Ishikawa (cell line): ENCODE measurements around the gene RGS14.

Source experiments
- CEBPB ChIP-seq: IDR thresholded peaks from 2 replicates; pipeline ENCODE4 v1.6.1; 2012
- CREB1 ChIP-seq: IDR thresholded peaks from 2 replicates; pipeline ENCODE4 v1.6.1; 2012; ENCODE audit warnings: low read depth
- EGR1 ChIP-seq: IDR thresholded peaks from 2 replicates; pipeline ENCODE4 v1.6.1; 2012
- EP300 ChIP-seq: IDR thresholded peaks from 2 replicates; pipeline ENCODE4 v1.6.1; 2012; ENCODE audit warnings: borderline replicate concordance
- FOXM1 ChIP-seq: IDR thresholded peaks from 2 replicates; pipeline ENCODE4 v1.6.1; 2012; ENCODE audit warnings: low read depth, borderline replicate concordance
- NFIC ChIP-seq: IDR thresholded peaks from 2 replicates; pipeline ENCODE4 v1.6.1; 2012
- RAD21 ChIP-seq: IDR thresholded peaks from 2 replicates; pipeline ENCODE4 v1.6.1; 2012; ENCODE audit warnings: low read depth
- TAF1 ChIP-seq: IDR thresholded peaks from 2 replicates; pipeline ENCODE4 v1.6.1; 2012; ENCODE audit warnings: low read depth, mild to moderate bottlenecking
- TCF12 ChIP-seq: IDR thresholded peaks from 2 replicates; pipeline ENCODE4 v1.6.1; 2012; ENCODE audit warnings: low read depth
- TEAD4 ChIP-seq: IDR thresholded peaks from 2 replicates; pipeline ENCODE4 v1.6.1; 2012
- YY1 ChIP-seq: IDR thresholded peaks from 2 replicates; pipeline ENCODE4 v1.6.1; 2012; ENCODE audit warnings: low read depth
- ZBTB7A ChIP-seq: IDR thresholded peaks from 2 replicates; pipeline ENCODE4 v1.6.1; 2012; ENCODE audit warnings: low read depth
- TF ChIP-seq, protein P1 (sequence below): IDR thresholded peaks from 2 replicates; pipeline ENCODE4 v1.6.1; 2012
- TF ChIP-seq, protein P2 (sequence below): IDR thresholded peaks from 2 replicates; pipeline ENCODE4 v1.6.1; 2012; ENCODE audit warnings: low read depth, mild to moderate bottlenecking
- TF ChIP-seq, protein P3 (sequence below): IDR thresholded peaks from 2 replicates; pipeline ENCODE4 v1.6.1; 2012

The RGS14 gene

DNA sequence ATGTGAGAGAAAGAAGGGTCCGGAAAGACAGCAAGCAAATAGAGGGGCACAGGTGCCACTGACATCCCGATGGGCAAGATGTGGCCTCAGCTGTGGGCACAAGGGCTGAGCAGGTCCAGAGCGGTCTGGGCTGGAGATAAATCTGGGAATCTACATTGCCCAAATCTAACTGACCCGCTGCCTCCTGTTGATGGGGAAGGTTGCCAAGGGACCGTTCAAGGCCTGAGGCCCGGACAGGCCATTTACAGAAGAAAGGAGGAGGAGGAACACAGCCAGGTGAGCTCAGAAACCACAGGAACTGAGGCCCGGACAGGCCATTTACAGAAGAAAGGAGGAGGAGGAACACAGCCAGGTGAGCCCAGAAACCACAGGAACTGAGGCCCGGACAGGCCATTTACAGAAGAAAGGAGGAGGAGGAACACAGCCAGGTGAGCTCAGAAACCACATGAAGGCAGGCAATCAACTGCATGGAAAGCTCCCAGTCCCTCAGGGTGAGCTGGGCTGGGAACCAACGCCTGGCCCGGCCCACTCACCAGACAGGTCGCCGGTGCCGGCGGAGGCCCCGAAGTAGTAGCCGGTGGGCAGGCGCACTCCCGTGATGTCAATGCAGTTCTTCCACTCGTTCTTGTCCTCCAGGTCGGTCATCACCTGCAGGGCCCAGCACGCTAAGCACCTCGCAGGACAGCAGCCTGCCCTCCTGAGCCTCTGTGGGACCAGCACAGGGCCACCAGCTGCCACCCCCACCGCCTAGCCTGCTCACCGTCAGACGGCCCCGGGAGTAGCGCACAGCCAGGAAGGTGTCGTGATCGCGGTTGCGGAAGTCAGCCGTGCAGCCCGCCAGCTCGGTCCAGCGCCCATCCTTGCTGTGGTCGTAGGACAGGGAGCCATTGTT lies 20.9 kb upstream of the RGS14 start:
- no peak for TF ChIP-seq EP300
- no peak for TF ChIP-seq EGR1
- TF ChIP-seq NFIC: no peak
- no peak for TF ChIP-seq RAD21
- TF ChIP-seq, protein P1, sequence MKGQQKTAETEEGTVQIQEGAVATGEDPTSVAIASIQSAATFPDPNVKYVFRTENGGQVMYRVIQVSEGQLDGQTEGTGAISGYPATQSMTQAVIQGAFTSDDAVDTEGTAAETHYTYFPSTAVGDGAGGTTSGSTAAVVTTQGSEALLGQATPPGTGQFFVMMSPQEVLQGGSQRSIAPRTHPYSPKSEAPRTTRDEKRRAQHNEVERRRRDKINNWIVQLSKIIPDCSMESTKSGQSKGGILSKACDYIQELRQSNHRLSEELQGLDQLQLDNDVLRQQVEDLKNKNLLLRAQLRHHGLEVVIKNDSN: no peak
- TF ChIP-seq, protein P2, sequence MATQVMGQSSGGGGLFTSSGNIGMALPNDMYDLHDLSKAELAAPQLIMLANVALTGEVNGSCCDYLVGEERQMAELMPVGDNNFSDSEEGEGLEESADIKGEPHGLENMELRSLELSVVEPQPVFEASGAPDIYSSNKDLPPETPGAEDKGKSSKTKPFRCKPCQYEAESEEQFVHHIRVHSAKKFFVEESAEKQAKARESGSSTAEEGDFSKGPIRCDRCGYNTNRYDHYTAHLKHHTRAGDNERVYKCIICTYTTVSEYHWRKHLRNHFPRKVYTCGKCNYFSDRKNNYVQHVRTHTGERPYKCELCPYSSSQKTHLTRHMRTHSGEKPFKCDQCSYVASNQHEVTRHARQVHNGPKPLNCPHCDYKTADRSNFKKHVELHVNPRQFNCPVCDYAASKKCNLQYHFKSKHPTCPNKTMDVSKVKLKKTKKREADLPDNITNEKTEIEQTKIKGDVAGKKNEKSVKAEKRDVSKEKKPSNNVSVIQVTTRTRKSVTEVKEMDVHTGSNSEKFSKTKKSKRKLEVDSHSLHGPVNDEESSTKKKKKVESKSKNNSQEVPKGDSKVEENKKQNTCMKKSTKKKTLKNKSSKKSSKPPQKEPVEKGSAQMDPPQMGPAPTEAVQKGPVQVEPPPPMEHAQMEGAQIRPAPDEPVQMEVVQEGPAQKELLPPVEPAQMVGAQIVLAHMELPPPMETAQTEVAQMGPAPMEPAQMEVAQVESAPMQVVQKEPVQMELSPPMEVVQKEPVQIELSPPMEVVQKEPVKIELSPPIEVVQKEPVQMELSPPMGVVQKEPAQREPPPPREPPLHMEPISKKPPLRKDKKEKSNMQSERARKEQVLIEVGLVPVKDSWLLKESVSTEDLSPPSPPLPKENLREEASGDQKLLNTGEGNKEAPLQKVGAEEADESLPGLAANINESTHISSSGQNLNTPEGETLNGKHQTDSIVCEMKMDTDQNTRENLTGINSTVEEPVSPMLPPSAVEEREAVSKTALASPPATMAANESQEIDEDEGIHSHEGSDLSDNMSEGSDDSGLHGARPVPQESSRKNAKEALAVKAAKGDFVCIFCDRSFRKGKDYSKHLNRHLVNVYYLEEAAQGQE: no peak
- TF ChIP-seq, protein P3, sequence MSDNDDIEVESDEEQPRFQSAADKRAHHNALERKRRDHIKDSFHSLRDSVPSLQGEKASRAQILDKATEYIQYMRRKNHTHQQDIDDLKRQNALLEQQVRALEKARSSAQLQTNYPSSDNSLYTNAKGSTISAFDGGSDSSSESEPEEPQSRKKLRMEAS: no peak
- no peak for TF ChIP-seq FOXM1

- TF ChIP-seq, protein P2: no peak
- TF ChIP-seq TAF1 (no peak), RAD21 (no peak), EP300 (no peak), CREB1 (no peak), NFIC (no peak), YY1 (no peak), FOXM1 (no peak), ZBTB7A (no peak), CEBPB (no peak), TEAD4 (no peak), TCF12 (no peak), EGR1 (no peak)
- TF ChIP-seq, protein P1: no peak
- TF ChIP-seq, protein P3: no peak
These were observed 19.2 kb upstream of the RGS14 start for GRCh38 chr5:177338251-177339106.

- TF ChIP-seq CEBPB: no peak
- TF ChIP-seq TEAD4: no peak
- TF ChIP-seq, protein P3: no peak
- no peak for TF ChIP-seq NFIC
- TF ChIP-seq, protein P2: no peak
- TF ChIP-seq EP300: no peak
- no peak for TF ChIP-seq EGR1
- no peak for TF ChIP-seq ZBTB7A
- TF ChIP-seq TAF1: no peak
- TF ChIP-seq CREB1: no peak
- TF ChIP-seq RAD21: no peak
These were observed 18.6 kb upstream of the RGS14 start for GRCh38 chr5:177339107-177339638.
